HG02981 (cell line): ENCODE measurements around the gene DUS2.

Experiments
- ATAC-seq: cut with Tn5 transposase; IDR thresholded peaks from one replicate; pipeline ENCODE4 v1.9.1; 2021; ENCODE audit warnings: mild to moderate bottlenecking, moderate library complexity; ENCODE audit not compliant: unreplicated experiment

Gene DUS2

DNA sequence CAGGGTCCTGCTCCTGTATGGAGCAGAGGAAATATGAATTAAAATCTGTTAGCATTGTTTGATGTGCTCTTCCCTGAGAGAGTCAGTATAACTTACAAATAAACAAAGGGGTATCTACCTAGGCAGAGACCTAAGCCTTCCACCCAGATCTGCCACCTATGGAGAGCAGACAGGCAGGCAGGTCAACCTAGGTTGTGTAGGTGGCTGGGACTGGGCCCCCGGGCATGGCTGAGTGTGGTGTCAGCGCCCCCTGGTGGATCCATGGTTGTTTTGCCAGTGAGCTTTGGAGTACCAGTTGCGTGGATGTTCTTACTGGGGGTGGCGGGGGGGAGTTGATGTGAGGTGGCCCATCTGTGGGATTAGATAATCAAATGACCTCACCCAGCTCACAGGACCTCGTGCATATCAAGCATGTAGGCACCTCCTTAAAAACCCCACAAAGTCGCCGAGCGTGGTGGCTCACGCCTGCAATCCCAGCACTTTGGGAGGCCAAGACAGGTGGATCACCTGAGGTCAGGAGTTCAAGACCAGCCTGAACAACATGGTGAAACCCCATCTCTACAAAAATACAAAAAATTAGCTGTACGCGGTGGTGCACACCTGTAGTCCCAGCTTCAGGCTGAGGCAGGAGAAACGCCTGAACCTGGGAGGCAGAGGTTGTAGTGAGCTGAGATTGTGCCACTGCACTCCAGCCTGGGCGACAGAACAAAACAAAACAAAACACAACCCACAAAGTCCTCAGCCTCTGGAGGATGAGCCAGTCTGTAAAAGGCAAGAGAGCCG is 17.6 kb downstream of the DUS2 start:
- ATAC-seq: peak; percentile 74

DNA sequence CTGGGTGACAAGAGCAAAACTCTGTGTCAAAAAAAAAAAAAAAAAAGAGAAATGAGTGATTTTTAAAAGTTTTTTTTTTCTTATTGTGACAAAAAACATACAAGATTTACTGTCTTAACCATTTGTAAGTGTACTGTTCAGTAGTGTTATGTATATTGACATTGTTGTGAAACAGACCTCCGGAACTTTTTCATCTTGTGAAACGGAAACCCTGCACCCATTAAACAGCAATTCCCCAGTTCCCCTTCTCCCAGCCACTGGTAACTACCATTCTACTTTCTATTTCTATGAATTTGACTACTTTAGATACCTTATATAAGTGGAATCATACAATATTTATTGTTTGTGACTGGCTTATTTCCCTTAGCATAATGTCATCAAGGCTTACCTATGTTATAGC is 18.7 kb downstream of the DUS2 start:
- ATAC-seq: no peak

DNA sequence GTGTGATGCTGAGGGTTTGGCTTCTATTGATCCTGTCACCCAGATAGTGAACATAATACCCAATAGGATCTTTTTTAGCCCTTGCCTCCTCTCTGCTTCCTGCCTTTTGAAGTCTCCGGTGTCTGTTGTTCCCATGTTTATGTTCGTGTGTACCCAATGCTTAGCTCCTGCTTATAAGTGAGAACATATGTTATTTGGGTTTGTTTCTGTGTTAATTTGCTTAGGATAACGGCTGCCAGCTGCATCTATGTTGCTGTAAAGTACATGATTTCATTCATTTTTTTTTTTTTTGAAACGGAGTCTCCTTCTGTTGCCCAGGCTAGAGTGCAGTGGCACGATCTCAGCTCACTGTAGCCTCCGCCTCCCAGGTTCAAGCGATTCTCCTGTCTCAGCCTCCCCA is 23.0 kb downstream of the DUS2 start:
- no peak for ATAC-seq

DNA sequence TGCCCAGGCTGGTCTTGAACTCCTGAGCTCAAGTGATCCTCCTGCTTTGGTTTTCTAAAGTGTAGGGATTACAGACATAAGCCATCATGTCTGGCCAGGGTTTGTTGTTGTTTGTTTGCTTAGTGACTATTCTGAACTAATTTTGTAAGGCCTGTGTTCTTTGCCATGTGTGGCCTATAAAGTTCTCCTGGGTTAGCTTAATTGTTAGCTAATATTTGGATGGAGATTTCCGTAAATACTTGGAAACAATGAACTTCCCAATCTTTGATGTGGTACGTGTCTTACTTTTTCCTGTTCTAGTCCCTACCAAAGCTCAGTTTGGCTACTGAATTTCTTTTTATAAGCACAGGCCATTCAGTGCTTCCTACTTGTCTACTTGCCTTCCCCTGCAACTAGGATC is 24.9 kb downstream of the DUS2 start:
- ATAC-seq: no peak

DNA sequence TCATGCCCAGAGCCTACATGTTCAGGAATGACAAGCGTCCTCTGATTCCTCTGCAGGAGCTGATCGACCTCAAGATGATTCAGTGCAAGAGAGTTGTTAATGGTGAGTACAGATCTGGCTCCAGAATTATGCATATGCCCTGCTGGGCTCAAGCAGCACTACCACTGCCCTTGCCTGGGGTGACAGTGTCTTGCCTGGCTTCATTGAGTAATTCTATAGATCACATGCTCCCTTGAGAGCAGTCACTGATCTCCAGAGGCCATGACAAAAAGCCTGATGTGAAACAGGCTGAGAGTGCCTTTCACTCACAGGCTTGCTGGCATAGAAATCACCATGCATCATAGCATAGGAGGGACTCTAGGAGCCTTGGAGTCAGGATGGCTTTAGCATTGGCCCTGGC is 26.4 kb downstream of the DUS2 start:
- ATAC-seq: no peak

DNA sequence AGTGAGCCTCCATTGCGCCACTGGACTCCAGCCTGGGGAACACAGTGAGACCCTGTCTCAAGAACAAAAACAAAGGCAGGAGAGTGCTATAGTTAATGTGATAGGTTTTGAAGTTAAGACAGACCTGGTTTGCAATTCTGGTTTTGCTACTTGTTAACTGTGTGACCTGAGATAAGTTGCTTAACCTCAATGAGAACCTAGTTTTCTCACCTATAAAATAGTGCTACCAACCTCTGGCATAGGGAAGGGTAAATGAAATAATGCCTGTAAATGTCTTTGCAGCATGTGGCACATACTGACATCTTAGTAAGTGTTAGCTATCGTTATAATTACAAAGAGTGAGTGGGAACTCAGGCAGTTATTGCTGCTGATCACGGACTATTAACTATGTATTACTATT is 32.3 kb downstream of the DUS2 start:
- ATAC-seq: no peak

DNA sequence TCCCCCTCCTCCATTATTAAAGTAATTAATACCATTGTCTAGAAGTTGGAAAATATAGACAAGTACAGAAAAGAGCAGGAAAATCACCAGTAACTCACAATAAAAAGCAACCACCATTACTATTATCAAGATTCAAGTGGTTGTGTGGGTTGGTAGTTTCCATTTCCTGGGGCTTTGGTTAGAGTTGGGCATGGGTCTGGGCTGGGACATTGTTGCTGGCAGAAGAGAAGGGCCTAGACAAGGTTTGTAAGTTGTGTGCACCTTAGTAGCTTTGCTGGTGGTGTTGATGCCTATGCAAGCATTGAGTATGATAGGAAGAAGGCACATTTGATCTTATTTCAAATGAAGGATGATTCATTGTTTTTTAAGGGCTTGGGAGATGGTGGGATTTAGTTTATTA is 36.7 kb downstream of the DUS2 start:
- ATAC-seq: no peak

DNA sequence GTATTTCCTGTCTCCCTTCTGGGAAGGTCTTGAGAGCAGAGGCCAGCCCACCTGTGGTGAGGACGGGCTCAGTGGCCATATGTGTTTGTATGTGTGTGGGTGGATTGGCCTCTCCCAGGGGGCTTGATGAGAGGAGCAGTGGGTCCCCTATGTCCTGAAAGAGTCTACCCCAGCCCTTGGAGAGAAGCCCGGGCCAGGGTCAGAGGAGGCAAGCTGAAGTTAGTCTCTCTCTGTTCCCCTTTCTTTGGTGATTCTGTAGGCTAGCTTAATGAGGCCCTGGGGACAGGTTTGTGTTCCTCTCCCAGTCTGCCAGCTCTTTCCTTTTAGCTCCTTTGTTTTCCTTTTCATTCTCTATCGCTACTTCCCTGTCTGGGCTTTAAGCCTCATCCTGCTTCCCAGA is 38.3 kb downstream of the DUS2 start:
- no peak for ATAC-seq

DNA sequence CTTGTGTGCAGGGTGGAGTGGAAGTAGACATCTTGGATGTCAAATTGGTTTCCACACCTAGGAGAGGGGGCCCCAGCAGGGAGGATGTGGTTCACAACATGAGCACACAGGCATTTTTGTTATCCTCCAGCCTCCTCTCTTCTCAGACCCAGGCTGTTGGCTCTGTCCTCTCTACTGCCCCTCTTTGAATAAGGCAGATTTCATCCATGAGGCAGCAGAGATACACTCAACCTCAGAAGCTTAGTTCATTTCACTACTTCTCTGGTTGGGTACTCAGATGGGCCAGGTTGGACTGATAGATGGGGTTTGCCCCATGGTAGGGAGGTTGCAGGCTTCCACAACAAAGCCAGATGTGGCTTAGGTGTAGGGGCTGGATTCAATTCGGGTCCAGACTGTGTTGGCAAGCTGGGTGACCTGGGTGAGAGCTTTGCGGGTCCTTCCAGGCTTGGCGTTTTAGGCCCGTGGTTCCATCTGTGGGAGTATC is 39.9 kb downstream of the DUS2 start:
- no peak for ATAC-seq

DNA sequence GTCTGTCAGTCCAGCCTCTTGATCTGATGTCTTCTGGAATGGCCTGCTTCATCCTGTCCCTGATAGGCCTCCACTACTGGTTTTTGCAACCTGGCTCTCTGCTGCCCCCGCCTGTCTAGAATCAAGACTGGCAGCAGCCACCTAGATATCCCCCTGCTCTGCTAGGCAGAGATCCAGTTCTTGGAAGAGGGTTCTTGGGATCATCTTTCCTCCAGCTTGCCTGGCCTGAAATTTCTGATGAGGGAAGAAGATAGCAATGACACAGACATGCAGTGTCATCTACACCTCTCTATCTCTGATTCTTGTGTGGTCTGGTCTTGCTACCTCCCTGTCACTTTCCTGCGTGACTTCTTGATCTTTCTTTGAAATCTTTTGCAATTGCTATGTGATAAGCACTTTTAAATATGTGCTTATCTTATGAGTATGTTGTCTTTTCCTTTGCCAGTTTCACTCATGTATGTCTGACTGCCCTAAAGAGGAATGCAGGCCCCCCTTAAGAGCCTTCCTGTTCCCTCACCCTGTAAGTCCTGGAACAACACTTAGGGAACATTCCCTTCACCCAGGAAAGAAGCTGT is 41.8 kb downstream of the DUS2 start:
- no peak for ATAC-seq

DNA sequence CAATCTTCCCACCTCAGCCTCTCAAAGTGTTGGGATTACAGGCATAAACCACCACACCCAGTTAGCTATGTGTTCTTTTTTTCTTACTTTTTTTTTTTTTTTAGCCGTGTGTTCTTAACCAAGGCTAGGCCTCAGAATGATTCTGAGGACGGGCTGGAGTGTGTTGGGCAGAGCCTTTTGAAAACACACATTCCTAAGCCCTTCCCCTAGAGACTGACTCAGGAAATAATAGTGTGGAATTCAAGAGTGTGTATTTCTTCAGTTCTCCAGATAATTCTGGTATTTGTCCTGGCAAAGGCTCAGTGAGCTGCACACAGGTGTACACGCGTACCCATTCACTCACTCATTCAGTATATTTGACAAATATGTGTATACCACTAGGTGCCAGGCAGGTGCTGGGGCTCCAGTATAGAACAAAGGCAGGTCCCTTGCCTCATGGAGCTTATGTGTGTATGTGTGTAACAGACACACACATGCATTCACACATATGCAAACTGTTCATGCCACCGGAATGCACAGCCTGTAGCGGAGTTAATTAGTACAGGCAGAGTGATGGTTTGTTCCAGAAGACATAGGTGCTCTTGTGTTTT is 42.7 kb downstream of the DUS2 start:
- no peak for ATAC-seq

DNA sequence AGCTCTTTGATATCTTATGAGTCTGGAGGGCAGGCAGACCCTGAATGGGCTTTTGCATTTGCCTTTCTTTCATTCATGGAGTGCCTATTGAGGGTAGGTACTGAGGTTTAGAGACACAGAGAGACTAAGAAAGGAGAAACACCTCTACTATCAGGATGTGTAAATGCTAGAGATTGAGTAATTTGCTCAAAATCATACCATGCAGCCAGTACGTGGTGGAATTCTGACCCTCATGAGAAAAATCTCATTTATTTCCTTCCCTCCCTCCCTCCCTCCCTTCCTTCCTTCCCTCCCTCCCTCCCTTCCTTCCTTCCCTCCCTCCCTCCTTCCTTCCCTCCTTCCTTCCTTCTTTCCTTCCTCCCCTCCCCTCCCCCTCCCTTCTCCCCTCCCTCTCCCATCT is 43.7 kb downstream of the DUS2 start:
- no peak for ATAC-seq

DNA sequence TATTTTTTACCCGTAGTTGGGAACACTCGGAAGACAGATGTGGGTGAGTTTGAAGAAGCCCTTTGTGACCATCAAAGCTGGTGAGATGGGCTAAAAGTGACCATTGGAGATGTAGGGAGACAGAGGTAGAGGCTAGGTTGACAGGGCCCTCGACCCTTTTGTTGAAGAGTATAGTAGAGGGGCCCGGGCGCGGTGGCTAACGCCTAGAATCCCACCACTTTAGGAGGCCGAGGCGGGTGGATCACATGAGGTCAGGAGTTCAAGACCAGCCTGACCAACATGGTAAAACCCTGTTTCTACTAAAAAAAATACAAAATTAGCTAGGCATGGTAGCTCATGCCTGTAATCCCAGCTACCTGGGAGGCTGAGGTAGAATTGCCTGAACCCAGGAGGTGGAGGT is 45.8 kb downstream of the DUS2 start:
- no peak for ATAC-seq

DNA sequence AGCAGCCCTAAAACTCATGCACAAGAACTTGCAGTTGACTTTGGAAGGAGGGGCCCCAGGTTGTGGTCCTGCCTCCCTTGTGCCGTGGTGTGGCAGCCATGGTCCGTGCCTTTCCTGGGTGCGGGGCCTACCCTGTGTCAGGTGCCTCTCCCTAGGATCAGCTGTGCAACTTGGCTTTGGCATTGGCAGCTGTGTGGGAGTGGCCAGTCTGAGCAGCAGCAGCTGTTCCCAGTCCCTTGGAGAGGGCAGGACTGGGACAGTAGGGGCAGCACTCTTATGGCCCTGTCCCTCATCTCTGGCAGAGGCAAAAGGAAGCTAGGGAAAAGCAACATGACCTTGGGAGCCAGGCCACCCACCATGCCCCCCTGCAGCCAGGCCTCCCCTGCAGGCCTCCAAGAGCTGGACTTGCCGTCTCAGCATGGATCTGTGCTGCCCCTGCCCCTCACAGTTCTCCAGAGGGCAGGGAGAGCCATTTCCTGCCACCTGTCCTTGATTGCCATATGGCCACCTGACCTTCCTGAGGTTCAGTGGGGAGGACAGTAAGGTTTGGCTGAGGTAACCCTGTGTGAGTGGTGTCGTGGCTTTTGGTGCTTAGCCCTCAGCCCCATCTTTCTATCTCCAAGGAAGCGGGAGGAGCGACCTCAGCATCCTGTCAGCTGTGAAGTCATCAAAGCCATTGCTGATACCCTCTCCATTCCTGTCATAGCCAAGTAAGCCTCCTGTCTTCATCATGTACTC is 46.6 kb downstream of the DUS2 start:
- ATAC-seq: no peak

DNA sequence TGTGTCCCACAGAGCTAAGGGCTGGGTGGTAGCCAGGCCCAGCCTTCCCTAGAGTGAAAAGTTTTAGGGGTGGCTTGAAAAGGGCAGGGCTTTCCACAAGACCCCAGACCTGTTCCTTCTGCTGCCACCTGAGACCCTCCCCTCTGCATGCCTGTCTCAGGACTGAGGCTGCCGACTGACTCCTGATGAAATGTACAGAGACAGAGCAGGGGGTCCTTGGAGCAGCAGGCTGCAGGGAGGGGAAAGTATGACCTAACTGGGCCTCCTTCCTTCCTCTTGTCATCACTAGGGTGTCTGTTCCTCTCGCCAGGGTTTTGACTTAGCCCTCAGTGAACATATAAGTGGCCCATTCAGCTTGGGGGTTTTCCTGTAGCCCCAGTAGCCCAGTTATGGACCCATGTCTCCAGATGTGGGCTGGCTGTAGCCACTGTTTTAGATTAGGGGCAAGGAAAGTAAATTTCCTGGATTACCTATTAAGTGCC is 47.2 kb downstream of the DUS2 start:
- peak; percentile 22 for ATAC-seq

DNA sequence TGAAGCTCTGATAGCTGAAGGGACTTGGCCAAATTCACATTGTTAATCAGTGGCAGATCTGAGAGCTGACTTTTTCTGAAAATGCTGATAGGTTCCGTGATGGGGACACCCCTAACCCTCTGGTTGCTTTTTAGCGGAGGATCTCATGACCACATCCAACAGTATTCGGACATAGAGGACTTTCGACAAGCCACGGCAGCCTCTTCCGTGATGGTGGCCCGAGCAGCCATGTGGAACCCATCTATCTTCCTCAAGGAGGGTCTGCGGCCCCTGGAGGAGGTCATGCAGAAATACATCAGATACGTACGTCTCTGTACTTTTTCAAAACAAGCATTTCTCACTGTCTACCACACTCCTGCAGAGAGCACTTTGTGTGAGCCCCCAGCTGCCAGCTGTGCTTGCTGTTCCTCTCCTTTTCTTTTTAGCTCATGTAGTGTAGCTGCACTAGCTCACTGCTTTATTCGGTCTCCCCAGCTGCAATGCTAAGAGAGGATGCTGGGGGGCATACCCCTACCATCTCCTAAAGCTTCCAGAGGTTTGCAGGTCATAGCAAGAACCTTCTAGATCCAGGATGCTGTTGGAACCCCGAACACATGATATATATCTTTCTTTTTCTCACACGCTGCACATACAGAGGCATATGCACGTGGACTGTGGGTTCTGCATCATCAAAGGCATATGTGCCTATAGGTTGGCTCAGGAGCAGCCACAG is 47.9 kb downstream of the DUS2 start:
- peak; percentile 25 for ATAC-seq

DNA sequence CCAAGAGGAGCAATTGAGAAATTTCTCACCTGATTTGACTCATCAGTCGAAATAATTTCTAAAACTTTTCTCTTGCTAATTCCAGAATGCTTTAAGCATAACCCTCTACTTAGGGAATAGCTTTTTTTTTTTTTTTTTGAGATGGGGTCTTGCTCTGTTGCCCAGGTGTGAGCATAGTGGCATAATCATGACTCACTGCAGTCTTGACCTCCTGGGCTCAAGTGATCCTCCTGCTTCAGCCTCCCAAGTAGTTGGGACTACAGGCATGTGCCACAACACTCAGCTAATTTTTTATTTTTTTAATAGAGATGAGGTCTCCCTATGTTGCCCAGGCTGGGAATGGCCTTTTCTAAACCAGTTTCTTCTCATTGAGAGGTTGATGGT is 48.4 kb downstream of the DUS2 start:
- no peak for ATAC-seq

DNA sequence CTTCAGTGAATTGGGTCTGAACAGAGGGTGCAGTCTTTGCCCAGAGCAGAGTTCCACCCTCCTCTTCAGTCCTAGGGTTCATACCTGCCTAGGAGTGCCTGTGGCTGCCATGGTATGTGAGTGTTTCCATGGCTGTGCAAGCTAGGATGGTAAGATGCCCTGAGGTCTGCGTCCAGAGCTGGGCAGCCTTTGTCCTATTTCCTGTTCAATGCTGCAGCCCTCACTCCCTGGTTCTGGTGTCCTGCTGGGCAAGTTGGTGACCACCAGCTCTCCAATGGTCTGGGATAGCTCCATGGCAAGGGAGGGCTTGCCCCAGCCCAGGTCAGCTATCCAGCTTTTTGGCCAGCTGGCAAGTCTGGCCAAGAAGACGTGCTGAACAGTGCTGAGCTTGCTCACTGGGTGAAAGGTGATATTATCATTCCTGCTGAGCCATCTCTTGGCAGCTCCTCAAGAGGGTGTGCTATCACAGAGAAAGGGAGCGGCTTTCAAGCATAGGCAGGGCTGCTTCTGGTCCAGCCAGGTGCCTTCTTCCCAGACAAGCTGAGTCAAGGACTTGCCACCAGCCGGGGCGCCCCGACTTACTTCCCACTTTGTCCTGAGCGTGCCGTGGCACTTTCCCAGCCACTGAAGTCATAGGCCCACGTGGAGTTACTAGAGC is 49.1 kb downstream of the DUS2 start:
- ATAC-seq: no peak

DNA sequence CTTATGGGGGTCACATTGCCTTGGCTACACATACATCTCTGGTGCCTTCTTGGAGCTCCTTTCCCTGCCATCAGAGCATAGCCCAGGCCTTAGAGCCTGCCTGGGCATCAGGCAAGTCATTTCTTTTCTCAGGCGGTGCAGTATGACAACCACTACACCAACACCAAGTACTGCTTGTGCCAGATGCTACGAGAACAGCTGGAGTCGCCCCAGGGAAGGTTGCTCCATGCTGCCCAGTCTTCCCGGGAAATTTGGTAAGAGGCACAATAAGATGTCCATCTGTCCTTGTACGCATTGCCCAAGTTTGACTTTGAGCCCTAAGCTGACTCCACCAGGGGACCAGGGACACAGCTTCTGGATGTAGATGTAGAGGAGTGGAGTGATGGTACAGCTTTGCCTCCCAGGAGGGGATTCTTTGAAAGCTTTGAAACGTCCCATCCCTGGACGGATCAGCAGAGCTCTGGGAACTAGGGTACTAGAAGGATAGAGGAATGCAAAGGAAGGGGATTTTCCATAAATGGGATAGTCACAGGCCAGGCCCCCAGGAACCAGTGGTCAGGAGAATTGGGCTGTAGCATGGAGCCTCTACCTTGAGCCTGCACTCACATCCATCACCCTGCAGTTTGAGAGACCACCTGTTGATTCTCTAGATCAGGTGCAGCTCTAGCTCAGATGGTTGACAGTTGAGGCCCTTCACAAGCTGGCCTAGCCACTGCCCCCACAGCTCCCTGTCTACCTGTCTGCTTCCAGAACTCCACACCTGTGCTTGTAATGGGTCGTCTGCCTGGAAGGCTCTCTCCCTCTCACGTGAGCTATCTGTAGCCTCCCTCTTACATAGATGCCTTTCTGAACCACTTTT is 51.0 kb downstream of the DUS2 start:
- peak; percentile 1 for ATAC-seq
